GM18870 (cell line): ENCODE data around the gene ERFE.

ENCODE experiments used
- ATAC-seq: cut with Tn5 transposase; IDR thresholded peaks from one replicate; pipeline ENCODE4 v1.9.1; 2021; ENCODE audit warnings: moderate library complexity; ENCODE audit not compliant: unreplicated experiment

The ERFE gene

GRCh38 chr2:238203094-238203972, 44.6 kb downstream of the ERFE start, which contains the start of gene ILKAP:
Gene ILKAP (minus strand): TSS chr2:238203695. CDS start chr2:238203553, 142 bp downstream.
- ATAC-seq = peak; percentile 70

DNA sequence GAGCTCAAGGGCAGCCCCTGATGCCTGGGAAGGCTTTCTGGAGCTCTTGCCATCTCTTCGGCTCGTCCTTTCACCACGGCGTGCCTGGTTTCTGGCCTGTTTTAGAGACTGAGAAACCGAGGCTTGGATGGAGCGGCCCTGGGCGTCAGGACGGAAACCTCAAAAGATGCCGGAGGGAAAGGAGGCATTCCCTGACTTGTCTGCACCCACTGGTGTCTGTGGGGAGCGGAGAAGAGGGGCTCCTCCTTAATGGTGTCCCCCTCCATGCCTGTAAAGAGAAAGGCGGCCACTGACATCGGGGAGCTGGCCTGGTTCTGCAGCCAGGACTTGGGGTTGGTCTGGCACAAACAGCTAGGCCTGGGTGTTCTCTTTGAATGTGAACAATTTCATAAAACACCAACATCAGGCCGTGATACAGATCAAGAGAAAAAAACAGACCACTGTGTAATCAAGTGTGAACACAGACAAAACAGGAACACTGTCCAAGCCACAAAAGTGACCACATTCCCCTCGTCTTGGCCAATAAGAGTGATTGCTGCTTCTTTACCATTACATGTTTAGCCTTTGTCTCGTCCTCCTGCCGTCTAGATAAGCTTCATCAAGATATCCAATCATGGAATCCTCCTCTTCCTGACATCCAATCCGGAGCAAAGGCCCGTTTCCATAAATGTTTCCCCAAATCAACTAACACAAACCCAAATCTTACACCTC, 45.4 kb downstream of the ERFE start:
- ATAC-seq = peak; percentile 14

- no peak for ATAC-seq
Measured at GRCh38 chr2:238207006-238207405, 48.2 kb downstream of the ERFE start.

DNA sequence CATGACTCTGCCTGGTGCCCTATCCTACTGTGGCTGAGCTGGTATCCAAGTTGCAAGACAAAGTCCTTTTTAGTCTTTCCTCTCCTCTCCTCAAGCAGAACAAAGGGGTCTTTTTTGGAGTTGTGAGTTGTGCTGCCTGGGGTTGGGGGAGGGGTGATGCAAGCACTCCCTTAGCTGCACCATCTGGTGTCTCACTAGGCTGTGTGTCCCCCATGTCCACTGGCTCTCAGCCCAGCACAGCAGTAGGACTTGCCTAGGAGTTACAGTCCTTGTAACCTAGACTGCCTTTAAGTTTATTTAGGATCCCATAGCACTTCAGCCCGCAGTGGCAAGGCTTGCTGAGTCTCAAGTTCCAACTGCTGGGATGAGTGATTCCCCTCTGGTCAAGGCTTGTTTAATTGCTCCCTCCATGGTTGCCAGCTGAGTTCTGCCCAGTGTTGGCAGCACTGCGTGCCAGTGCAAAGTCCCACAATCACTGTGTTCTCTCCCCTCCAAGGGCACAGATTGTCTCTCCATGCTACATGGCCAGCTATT, 57.9 kb downstream of the ERFE start:
- no peak for ATAC-seq
